ACHN (cell line): ENCODE data around the gene PTER.

Experiments used
- DNase-seq: peaks from one replicate; pipeline ENCODE4 v3.0.0-alpha.2; 2015
- in situ Hi-C: cut with HindIII; loops from 2 replicates; pipeline ENCODE4 v1.10.0; 2017; ENCODE audit warnings: low sequenced_read_pairs, low pct_ligation_motif_present, low pct_unique_long_range_greater_than_20kb

The PTER gene

GRCh38 chr10:16458166-16458955 lies 21.6 kb downstream of the PTER start:
- no peak for DNase-seq
- in situ Hi-C loops = no loop called here

- no peak for DNase-seq
- in situ Hi-C loops = no loop called here
Measured at GRCh38 chr10:16459423-16459939, 22.7 kb downstream of the PTER start.

- no peak for DNase-seq
- in situ Hi-C loops = no loop called here
Measured at GRCh38 chr10:16466001-16466400, 29.2 kb downstream of the PTER start.

- in situ Hi-C loops = no loop called here
- DNase-seq = no peak
Measured at GRCh38 chr10:16470747-16471146, 33.9 kb downstream of the PTER start.

GRCh38 chr10:16472828-16473227 lies 36.0 kb downstream of the PTER start:
- in situ Hi-C loops = no loop called here
- no peak for DNase-seq

- no peak for DNase-seq
Measured at GRCh38 chr10:16477757-16478156, 40.9 kb downstream of the PTER start.

GRCh38 chr10:16478801-16479200 lies 42.0 kb downstream of the PTER start:
- no peak for DNase-seq
- in situ Hi-C loops = no loop called here

More at GRCh38 chr10:16477757-16478156, 40.9 kb downstream of the PTER start:
- in situ Hi-C loops = no loop called here

- DNase-seq = peak; percentile 82
- in situ Hi-C loops = no loop called here
Measured at GRCh38 chr10:16481052-16481728, 44.4 kb downstream of the PTER start.

GRCh38 chr10:16483241-16483917 lies 46.6 kb downstream of the PTER start:
- in situ Hi-C loops = no loop called here
- DNase-seq = no peak

- no peak for DNase-seq
- in situ Hi-C loops = no loop called here
Measured at GRCh38 chr10:16490511-16490910, 53.7 kb downstream of the PTER start.

- DNase-seq = no peak
- in situ Hi-C loops = no loop called here
Measured at GRCh38 chr10:16491933-16492332, 55.1 kb downstream of the PTER start.

- DNase-seq = no peak
- in situ Hi-C loops = no loop called here
Measured at GRCh38 chr10:16493884-16494536, 57.2 kb downstream of the PTER start.

GRCh38 chr10:16497911-16498310 lies 61.1 kb downstream of the PTER start:
- in situ Hi-C loops = no loop called here
- DNase-seq = no peak

GRCh38 chr10:16505161-16505560 lies 68.4 kb downstream of the PTER start:
- no peak for DNase-seq
- in situ Hi-C loops = no loop called here

- in situ Hi-C loops = no loop called here
- DNase-seq = peak; percentile 31
Measured at GRCh38 chr10:16509996-16510395, 73.2 kb downstream of the PTER start.

- peak; percentile 62 for DNase-seq
- in situ Hi-C loops = no loop called here
Measured at GRCh38 chr10:16510843-16511242, 74.0 kb downstream of the PTER start.

- no peak for DNase-seq
- in situ Hi-C loops = no loop called here
Measured at GRCh38 chr10:16518822-16519221, 82.0 kb downstream of the PTER start.

- in situ Hi-C loops = no loop called here
- no peak for DNase-seq
Measured at GRCh38 chr10:16519250-16519907, 82.6 kb downstream of the PTER start.
